Mucosa of descending colon (tissue), 3 donors: ENCODE results near the gene SNX3. TPM values are rescaled to one million over a fixed set of nuclear protein-coding genes. Genes with fewer than 3 reads are reported as not detected.

Experiments
- ATAC-seq: fragments of 200-7000 bp; cut with Tn5 transposase; one replicate; pipeline ENCODE4 v1.9.1; 2020; ENCODE audit warnings: mild to moderate bottlenecking, moderate library complexity
- DNase-seq, 3 donors: peaks; one replicate each; pipeline ENCODE4 v3.0.0-alpha.2; 2020
- H3K36me3 ChIP-seq: fragments of 200-600 bp; one replicate; pipeline ENCODE4 v1.8.0; 2021; ENCODE audit warnings: low read depth, mild to moderate bottlenecking
- H3K4me1 ChIP-seq: fragments of 200-600 bp; one replicate; pipeline ENCODE4 v1.8.0; 2021; ENCODE audit warnings: low read depth, mild to moderate bottlenecking
- H3K4me3 ChIP-seq: fragments of 200-600 bp; one replicate; pipeline ENCODE4 v1.8.0; 2021; ENCODE audit warnings: mild to moderate bottlenecking
- H3K9me3 ChIP-seq: fragments of 200-600 bp; one replicate; pipeline ENCODE4 v1.8.0; 2021; ENCODE audit warnings: mild to moderate bottlenecking
- intact Hi-C, 2 donors: fragments of 100-400 bp; cut with DNase I in 1 of 2; cut with micrococcal nuclease in 1 of 2; formaldehyde crosslinking; loops; one replicate each; pipeline versions ENCODE4 v1.11.0 to v1.11.1; 2022; cut with DNase I, micrococcal nuclease
- total RNA-seq, 3 donors: library from RNA; stranded (reverse); fragmentation: NEBNext Ultra II Directional in 2 of 3; extraction: Animal tissue kit (Norgen Biotek cat#: 25700) in 2 of 3; gene quantifications; one replicate each; pipeline versions ENCODE4 v1.2.1 to v1.2.4, GENCODE V29; 2021 to 2023
- TF ChIP-seq, protein P1 (sequence below): fragments of 200-600 bp; IDR thresholded peaks from one replicate; pipeline ENCODE4 v1.8.0; 2022; ENCODE audit warnings: antibody characterized with exemption, mild to moderate bottlenecking
- donor health status: DM: no; HTN: no; CAD: no; lungs with moderate emphysema.
- donor health status: DM: no; HTN: no; CAD: no.
- donor health status: DM: no; HTN: yes; CAD: no.

SNX3 gene
- total RNA-seq, 3 donors from 2014 or later, result 97.8 to 139 (median 103) TPM

DNA sequence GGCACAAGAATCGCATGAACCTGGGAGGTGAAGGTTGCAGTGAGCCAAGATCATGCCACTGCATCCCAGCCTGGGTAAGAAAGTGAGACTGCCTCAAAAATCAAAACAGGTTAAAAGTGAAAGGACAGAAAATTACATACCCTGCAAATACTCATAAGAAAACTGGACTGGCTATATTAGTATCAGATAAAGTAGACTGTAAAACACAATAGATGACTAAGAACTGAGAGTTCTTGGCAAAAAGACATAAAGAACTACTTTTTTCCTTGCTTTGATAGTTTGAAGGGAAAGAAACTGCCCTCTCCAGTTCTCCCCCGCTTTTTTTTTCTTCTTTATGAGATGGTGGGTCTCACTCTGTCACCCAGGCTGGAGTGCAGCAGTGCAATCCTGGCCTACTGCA lies 17.0 kb downstream of the SNX3 start:
- no peaks in the 10 kb centered on the region for H3K36me3 ChIP-seq
- ATAC-seq, result no peak
- intact Hi-C loops, result no loop called here
- H3K4me1 ChIP-seq, result no peaks in the 10 kb centered on the region
- no peak for DNase-seq
- H3K9me3 ChIP-seq, result peaks cover 2% of the 10 kb centered on the region
- no peak overlapping the region for H3K4me3 ChIP-seq
- TF ChIP-seq, protein P1, sequence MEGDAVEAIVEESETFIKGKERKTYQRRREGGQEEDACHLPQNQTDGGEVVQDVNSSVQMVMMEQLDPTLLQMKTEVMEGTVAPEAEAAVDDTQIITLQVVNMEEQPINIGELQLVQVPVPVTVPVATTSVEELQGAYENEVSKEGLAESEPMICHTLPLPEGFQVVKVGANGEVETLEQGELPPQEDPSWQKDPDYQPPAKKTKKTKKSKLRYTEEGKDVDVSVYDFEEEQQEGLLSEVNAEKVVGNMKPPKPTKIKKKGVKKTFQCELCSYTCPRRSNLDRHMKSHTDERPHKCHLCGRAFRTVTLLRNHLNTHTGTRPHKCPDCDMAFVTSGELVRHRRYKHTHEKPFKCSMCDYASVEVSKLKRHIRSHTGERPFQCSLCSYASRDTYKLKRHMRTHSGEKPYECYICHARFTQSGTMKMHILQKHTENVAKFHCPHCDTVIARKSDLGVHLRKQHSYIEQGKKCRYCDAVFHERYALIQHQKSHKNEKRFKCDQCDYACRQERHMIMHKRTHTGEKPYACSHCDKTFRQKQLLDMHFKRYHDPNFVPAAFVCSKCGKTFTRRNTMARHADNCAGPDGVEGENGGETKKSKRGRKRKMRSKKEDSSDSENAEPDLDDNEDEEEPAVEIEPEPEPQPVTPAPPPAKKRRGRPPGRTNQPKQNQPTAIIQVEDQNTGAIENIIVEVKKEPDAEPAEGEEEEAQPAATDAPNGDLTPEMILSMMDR, result no peak

DNA sequence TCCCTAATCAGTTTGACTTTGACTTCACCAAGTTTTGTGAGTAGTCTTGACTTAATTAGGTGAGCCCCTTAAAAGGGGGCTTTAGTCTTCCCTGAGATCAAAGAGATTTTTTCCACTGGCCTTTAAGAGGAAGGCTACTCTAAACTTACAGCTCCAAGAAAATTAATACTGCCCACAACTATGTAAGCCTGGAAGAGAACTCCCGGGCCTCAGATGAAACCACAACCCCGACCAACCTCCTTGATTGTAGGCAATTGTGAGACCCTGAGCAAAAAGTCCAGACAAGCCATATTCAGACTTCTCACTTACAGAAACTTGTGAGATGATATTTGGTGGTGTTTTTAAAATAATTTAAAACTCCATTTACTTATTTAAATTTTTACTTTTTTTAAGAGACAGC lies 18.1 kb downstream of the SNX3 start:
- DNase-seq (no peak), ATAC-seq (no peak)

DNA sequence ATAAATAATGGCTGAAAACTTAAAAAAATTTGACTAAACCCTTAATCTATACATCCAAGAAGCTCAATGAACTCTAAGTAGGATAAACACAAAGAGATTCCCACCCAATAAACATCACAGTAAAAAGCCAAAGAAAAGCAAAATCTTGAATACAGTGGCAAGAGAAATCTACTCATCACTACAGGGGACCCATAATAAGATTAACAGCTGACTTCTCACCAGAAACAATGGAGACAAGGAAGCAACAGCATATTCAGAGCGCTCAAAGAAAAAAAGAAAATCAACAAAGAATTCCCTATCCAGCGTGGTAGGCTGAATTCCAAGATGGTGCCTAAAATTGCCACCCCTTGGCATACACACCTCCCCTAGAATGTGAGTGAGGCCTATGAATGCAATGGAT lies 18.6 kb downstream of the SNX3 start:
- no peaks in the 10 kb centered on the region for H3K4me1 ChIP-seq
- DNase-seq (no peak), ATAC-seq (no peak)
- H3K4me3 ChIP-seq, result no peak overlapping the region
- no peaks in the 10 kb centered on the region for H3K36me3 ChIP-seq
- TF ChIP-seq, protein P1, result no peak
- peaks cover 2% of the 10 kb centered on the region for H3K9me3 ChIP-seq
- intact Hi-C loops, result no loop called here

More for the DNA sequence above, 18.1 kb downstream of the SNX3 start:
- H3K9me3 ChIP-seq, result peaks cover 2% of the 10 kb centered on the region
- TF ChIP-seq, protein P1, result no peak
- intact Hi-C loops, result no loop called here
- H3K4me1 ChIP-seq, result no peaks in the 10 kb centered on the region
- H3K4me3 ChIP-seq, result no peak overlapping the region
- no peaks in the 10 kb centered on the region for H3K36me3 ChIP-seq

DNA sequence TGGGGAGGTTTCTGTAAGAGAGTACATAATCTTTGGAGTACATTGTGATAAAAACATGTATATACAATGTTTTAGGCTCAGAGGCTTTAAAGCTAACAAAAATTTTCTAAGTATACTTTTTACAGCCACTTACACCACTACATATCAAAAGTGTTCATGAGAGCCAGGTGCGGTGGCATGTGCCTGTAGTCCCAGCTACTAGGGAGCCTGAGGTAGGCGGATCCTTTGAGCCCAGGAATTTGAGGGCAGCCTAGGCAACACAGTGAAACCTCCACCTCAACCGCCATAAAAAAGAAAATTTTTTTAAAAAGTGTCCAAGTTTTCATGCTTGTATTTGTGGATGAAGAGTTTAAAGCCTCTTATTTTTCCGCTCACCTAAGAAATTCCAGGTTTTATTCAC lies 22.5 kb downstream of the SNX3 start:
- H3K4me1 ChIP-seq, result no peaks in the 10 kb centered on the region
- no peaks in the 10 kb centered on the region for H3K36me3 ChIP-seq
- H3K4me3 ChIP-seq, result no peak overlapping the region
- intact Hi-C loops, result no loop called here
- peaks cover 2% of the 10 kb centered on the region for H3K9me3 ChIP-seq
- no peak for DNase-seq
- ATAC-seq, result no peak
- TF ChIP-seq, protein P1, result no peak

DNA sequence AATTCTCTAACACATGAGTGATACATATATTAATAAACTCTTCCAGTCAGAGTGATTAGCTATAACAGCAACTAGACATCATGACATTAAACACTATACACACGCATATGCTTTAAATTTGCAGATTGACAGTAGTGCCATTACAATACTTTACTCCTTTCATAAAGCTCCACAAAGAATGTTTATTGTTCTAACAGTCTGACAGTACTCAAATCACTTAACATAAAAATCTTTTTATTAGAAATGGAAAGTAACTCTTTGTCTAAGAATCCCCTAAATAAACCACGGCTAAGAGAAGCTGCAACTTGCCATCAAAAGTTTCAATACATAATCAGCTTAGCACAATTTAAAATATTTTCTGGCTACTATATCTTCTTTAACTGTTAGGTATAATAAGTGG lies 24.0 kb downstream of the SNX3 start:
- Histone ChIP-seq H3K9me3 (no peaks in the 10 kb centered on the region), H3K4me3 (no peak overlapping the region), H3K4me1 (no peaks in the 10 kb centered on the region), H3K36me3 (no peaks in the 10 kb centered on the region)
- DNase-seq (no peak), ATAC-seq (no peak)
- intact Hi-C loops, result no loop called here
- TF ChIP-seq, protein P1, result no peak

DNA sequence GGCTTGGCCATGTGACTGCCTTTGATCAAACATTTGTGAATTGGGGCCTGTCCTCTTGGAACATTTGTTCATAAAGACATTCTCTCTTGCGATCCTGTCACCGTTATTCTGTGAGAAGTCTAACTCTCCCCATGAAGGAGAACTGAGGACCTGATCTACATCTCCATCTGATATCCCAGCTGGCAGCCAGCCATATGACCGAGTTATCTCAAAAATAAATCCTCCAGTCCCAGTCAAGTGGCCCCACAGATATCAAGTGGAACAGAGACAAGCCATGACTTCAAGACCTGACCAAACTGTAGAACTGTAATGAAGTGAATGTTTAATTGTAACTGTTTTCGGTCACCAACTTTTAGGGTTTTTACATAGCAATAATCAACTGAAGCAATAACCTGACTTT lies 25.7 kb downstream of the SNX3 start:
- Histone ChIP-seq H3K4me3 (no peak overlapping the region), H3K4me1 (no peaks in the 10 kb centered on the region), H3K9me3 (no peaks in the 10 kb centered on the region), H3K36me3 (no peaks in the 10 kb centered on the region)
- DNase-seq (peak in 1 of 3 donors; percentile 6), ATAC-seq (no peak)
- intact Hi-C loops, result no loop called here
- TF ChIP-seq, protein P1, result no peak
